H1 (cell line): ENCODE data around the gene TSC22D1. TPM values are rescaled to one million over a fixed set of nuclear protein-coding genes. Genes with fewer than 3 reads are reported as not detected.

Experiments
- EGR1 ChIP-seq: IDR thresholded peaks from 2 replicates; pipeline ENCODE4 v1.6.1; 2011; ENCODE audit warnings: low read depth, low read length, borderline replicate concordance
- POU5F1 ChIP-seq: IDR thresholded peaks from 2 replicates; pipeline ENCODE4 v1.6.1; 2011; ENCODE audit warnings: low read depth, mild to moderate bottlenecking, low read length, moderate library complexity
- SUZ12 ChIP-seq: fragments of 200-600 bp; sonication (generic); IDR thresholded peaks from 2 replicates; pipeline ENCODE4 v1.6.1; 2012; ENCODE audit warnings: mild to moderate bottlenecking, inconsistent platforms, low read length, moderate library complexity, mixed read lengths
- polyA plus RNA-seq, 7 experiments: library from polyadenylated mRNA; depleted of rRNA in 3 of 7; stranded (reverse) in 5 of 7; unstranded in 2 of 7; fragments of >200 nt in 5 of 7; fragments of 200-250 nt in 2 of 7; gene quantifications; 1 replicate in 5 of 7; 2 replicates in 1 of 7; 4 replicates in 1 of 7; pipeline versions ENCODE4 v1.2.1 to v1.2.3, GENCODE V29; 2011 to 2013; ENCODE audit warnings: missing spikeins in 2 of 7, mixed read lengths in 2 of 7
- total RNA-seq: library from RNA; stranded (reverse); fragmentation: NEBNext Ultra II Directional; extraction: Animal tissue kit (Norgen Biotek cat#: 25700); gene quantifications from 2 replicates; pipeline ENCODE4 v1.2.1, GENCODE V29; 2021

Gene TSC22D1
- total and polyA plus RNA-seq, 2 of the 8 experiments (the other 6 are each of a cell fraction or from before 2014, with no cell fraction given), result 52.6 to 80.9 TPM

DNA sequence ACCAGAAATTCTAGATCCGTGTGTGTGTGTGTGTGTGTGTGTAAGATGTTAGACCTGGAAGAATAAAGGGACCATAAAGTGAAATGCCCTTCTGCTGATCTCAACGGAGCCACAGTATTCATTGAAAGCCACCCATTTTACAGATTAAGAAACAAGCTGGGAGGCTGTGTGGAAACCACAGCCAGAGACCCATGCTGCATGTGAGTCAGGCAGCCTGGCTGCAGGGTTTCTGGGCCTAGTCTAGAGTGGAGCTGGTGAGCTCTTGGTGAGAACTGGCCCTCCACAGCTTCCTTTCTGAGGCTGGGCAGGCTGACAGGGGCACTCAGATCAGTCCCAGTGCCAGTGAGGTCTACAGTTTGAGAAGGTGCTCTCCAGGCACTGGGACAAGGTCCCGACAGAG is 127.3 kb downstream of the TSC22D1 start (continued):
- TF ChIP-seq SUZ12 (no peak), EGR1 (no peak), POU5F1 (no peak)
